IMR-90 (cell line): Measurements from ENCODE around the gene GAREM1.

Source experiments
- BHLHE40 ChIP-seq: fragments of 150-350 bp; IDR thresholded peaks from 2 replicates; pipeline ENCODE4 v1.6.1; 2016; ENCODE audit warnings: mild to moderate bottlenecking, low read depth, low read length
- CEBPB ChIP-seq: IDR thresholded peaks from 2 replicates; pipeline ENCODE4 v1.6.1; 2012; ENCODE audit warnings: low read depth, low read length, improper control_type of control experiment
- FOS ChIP-seq: fragments of 150-350 bp; IDR thresholded peaks from 2 replicates; pipeline ENCODE4 v1.6.1; 2016; ENCODE audit warnings: low read depth, low read length
- MAFK ChIP-seq: IDR thresholded peaks from 2 replicates; pipeline ENCODE4 v1.6.1; 2012; ENCODE audit warnings: low read depth, low read length, improper control_type of control experiment
- POLR2A ChIP-seq: IDR thresholded peaks from 2 replicates; pipeline ENCODE4 v1.6.1; 2012; ENCODE audit warnings: mild to moderate bottlenecking, low read depth, low read length
- RAD21 ChIP-seq: IDR thresholded peaks from 2 replicates; pipeline ENCODE4 v1.6.1; 2012; ENCODE audit warnings: low read length, improper control_type of control experiment
- RCOR1 ChIP-seq: IDR thresholded peaks from 2 replicates; pipeline ENCODE4 v1.6.1; 2012; ENCODE audit warnings: mild to moderate bottlenecking, low read length, improper control_type of control experiment; ENCODE audit not compliant: insufficient replicate concordance
- RFX5 ChIP-seq: IDR thresholded peaks from 2 replicates; pipeline ENCODE4 v1.8.0; 2012; ENCODE audit warnings: low read depth, mild to moderate bottlenecking, low read length, moderate library complexity
- SMC3 ChIP-seq: fragments of 150-350 bp; IDR thresholded peaks from 2 replicates; pipeline ENCODE4 v1.6.1; 2016; ENCODE audit warnings: low read depth, mild to moderate bottlenecking, antibody characterized with exemption, low read length, moderate library complexity
- TF ChIP-seq, protein P1 (sequence below): conservative IDR thresholded peaks from 2 replicates; pipeline ENCODE4 v1.5.1; 2012; ENCODE audit warnings: mild to moderate bottlenecking, low read depth, low read length, improper control_type of control experiment
- TF ChIP-seq, protein P2 (sequence below): fragments of 150-350 bp; IDR thresholded peaks from 2 replicates; pipeline ENCODE4 v1.6.1; 2017; ENCODE audit warnings: mild to moderate bottlenecking, antibody characterized with exemption, low read length, low read depth
- TF ChIP-seq, protein P3 (sequence below): fragments of 150-350 bp; IDR thresholded peaks from 2 replicates; pipeline ENCODE4 v1.6.1; 2016; ENCODE audit warnings: low read depth, mild to moderate bottlenecking, low read length, moderate library complexity, borderline replicate concordance

DNA sequence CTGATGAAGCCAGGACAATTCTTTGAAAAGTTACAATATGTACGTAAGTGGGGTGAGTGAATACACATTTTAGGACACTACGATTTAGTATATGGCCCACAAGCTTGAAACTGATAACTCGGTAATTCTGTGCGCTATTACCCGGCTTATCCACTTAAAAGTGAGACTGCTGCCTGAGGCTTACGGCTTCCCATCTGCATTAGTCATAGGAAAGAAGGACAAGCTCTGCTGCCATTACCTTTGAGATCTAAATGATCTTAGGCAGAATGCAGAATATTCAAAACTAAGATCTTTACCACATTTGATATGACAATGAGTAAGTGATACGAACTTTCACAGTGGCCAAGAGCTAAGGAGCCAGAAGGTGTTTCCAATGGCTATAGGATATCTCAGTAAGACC is 133.3 kb downstream of the GAREM1 start:
- TF ChIP-seq, protein P1, sequence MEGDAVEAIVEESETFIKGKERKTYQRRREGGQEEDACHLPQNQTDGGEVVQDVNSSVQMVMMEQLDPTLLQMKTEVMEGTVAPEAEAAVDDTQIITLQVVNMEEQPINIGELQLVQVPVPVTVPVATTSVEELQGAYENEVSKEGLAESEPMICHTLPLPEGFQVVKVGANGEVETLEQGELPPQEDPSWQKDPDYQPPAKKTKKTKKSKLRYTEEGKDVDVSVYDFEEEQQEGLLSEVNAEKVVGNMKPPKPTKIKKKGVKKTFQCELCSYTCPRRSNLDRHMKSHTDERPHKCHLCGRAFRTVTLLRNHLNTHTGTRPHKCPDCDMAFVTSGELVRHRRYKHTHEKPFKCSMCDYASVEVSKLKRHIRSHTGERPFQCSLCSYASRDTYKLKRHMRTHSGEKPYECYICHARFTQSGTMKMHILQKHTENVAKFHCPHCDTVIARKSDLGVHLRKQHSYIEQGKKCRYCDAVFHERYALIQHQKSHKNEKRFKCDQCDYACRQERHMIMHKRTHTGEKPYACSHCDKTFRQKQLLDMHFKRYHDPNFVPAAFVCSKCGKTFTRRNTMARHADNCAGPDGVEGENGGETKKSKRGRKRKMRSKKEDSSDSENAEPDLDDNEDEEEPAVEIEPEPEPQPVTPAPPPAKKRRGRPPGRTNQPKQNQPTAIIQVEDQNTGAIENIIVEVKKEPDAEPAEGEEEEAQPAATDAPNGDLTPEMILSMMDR, result no peak
- TF ChIP-seq POLR2A, result no peak
- no peak for TF ChIP-seq CEBPB
- TF ChIP-seq, protein P2, sequence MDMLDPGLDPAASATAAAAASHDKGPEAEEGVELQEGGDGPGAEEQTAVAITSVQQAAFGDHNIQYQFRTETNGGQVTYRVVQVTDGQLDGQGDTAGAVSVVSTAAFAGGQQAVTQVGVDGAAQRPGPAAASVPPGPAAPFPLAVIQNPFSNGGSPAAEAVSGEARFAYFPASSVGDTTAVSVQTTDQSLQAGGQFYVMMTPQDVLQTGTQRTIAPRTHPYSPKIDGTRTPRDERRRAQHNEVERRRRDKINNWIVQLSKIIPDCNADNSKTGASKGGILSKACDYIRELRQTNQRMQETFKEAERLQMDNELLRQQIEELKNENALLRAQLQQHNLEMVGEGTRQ, result no peak
- TF ChIP-seq FOS, result no peak
- TF ChIP-seq, protein P3, sequence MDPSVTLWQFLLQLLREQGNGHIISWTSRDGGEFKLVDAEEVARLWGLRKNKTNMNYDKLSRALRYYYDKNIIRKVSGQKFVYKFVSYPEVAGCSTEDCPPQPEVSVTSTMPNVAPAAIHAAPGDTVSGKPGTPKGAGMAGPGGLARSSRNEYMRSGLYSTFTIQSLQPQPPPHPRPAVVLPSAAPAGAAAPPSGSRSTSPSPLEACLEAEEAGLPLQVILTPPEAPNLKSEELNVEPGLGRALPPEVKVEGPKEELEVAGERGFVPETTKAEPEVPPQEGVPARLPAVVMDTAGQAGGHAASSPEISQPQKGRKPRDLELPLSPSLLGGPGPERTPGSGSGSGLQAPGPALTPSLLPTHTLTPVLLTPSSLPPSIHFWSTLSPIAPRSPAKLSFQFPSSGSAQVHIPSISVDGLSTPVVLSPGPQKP, result no peak
- TF ChIP-seq SMC3, result no peak
- no peak for TF ChIP-seq RFX5
- no peak for TF ChIP-seq BHLHE40
- TF ChIP-seq RCOR1, result no peak
- no peak for TF ChIP-seq RAD21
- TF ChIP-seq MAFK, result no peak
